Measurements from ENCODE around the gene RSPO4. TPM values are rescaled to one million over a fixed set of nuclear protein-coding genes. Genes with fewer than 3 reads are reported as not detected.

RSPO4 gene
- total RNA-seq, 2 donors from 2014 or later: not detected

DNA sequence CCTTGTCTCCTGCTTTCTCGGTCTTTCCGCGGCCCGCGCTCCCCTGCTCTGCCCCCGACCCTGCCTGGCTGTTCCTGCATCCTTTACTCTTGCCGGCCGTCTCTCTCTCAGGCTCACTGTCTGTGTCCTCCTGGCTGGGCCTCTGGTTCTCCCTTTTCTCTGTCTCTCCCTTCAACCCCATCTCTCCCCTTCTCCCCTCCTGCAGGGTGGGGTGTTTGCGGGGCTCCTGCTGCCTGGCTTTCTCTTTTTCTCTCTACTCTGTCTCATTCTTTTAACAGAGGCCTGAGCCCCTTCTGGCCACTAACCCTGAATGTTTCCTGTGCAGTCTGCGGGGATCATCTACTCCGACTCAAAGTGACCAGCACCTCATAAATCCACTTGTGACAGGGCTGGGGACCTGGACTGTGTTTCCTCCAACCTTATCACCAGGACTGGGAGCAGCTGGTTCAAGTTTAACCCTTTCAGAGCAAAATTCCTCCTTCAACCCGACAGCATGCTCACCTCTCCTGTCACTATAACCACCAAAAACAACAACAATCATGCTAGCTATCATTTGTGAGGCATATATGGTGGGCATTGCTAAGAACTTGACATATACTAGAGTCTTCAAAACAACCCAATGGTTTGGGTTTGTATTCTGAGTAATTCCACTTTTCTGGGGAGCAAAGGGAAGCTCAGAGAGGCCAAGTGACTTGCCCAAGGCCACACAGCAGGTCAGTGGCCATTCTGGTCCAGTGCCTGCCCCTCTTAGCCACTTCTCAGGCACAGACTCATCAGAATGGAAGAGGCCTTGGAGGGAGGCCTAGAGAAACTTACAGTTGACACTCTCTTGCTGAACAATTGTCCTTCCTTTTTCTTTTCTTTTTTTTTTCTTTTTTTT is 811 bp upstream of the RSPO4 start:
- WGBS, 2 donors: 11 to 12% methylated on average over 12 of the region's 12 CpGs
- Histone ChIP-seq H3K9me3 (no peaks in the 10 kb centered on the region), H3K36me3 (replicated peaks in 1 of 2; ENCODE audit: insufficient read depth in 1 of 2, low read depth in 2 of 2) (no peaks in the 10 kb centered on the region), H3K4me3 (no peak overlapping the region), H3K27me3 (peaks cover 0 to 14% of the 10 kb centered on the region in 2 donors), H3K4me1 (no peaks in the 10 kb centered on the region), H3K27ac (no peak overlapping the region)
- TF ChIP-seq, protein P1, sequence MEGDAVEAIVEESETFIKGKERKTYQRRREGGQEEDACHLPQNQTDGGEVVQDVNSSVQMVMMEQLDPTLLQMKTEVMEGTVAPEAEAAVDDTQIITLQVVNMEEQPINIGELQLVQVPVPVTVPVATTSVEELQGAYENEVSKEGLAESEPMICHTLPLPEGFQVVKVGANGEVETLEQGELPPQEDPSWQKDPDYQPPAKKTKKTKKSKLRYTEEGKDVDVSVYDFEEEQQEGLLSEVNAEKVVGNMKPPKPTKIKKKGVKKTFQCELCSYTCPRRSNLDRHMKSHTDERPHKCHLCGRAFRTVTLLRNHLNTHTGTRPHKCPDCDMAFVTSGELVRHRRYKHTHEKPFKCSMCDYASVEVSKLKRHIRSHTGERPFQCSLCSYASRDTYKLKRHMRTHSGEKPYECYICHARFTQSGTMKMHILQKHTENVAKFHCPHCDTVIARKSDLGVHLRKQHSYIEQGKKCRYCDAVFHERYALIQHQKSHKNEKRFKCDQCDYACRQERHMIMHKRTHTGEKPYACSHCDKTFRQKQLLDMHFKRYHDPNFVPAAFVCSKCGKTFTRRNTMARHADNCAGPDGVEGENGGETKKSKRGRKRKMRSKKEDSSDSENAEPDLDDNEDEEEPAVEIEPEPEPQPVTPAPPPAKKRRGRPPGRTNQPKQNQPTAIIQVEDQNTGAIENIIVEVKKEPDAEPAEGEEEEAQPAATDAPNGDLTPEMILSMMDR (IDR thresholded peaks at IDR 0.05): no peak
- TF ChIP-seq POLR2A (IDR thresholded peaks at IDR 0.05): no peak
- DNase-seq (no peak), ATAC-seq (no peak)
- intact Hi-C loops (cut with DNase I): no loop called here

DNA sequence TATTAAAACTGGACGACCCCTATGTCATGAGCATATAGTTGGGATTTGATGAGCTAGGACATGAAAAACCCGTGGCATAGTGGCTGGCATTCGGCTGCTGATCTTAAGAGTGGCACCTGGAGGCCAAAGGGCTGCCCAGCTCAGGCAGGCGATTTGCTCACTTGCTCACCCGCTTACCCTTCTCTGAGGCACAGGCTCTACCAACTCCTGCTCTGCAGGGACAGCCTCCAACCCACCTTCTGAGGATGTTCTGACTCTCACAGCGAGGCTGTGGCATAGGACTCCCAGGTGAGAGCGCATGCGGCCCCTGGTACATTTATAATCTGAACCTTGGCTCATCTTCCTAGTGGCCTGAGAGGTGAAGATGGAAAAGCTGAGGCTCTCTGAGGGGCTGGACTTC is 995 bp downstream of the RSPO4 start:
- Histone ChIP-seq H3K9me3 (no peaks in the 10 kb centered on the region), H3K27ac (no peak overlapping the region), H3K27me3 (peaks cover 0 to 14% of the 10 kb centered on the region in 2 donors), H3K36me3 (replicated peaks in 1 of 2; ENCODE audit: insufficient read depth in 1 of 2, low read depth in 2 of 2) (no peaks in the 10 kb centered on the region), H3K4me1 (no peaks in the 10 kb centered on the region), H3K4me3 (no peak overlapping the region)
- intact Hi-C loops (cut with DNase I): no loop called here
- DNase-seq: no peak
- no peak for TF ChIP-seq POLR2A (IDR thresholded peaks at IDR 0.05)
- 82 to 83% methylated on average over 3 to 8 of the region's 8 CpGs for WGBS, 2 donors
- ATAC-seq: no peak

DNA sequence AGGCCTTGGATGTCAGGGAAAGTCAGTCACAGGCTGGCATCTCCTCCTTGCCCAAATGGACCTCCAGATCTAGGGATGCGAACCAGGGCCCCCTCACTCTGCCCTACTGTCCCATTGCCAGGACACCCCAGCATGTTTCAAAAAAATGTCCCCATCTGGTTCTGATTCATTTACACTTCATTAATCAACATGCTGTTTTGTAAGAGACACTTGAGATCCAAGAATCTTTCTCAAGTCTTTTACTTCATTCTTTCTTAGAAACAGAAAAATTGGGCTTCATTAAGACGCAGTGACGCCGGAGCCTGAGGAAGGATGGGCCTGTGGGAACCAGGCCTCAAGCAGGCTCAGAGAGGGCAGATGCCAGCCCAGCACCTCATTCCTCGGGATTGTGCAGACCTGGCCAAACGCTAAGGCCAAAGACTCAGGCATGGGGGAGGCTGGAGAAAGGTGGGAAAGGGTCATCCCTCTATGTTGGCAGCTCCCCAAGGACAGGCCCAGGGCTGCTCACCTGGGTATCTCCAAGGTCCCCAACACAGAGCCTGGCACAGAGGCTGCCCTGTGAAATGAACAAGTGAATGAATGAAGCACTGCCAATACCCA is 3.8 kb downstream of the RSPO4 start:
- H3K27me3 ChIP-seq: peaks cover 0 to 14% of the 10 kb centered on the region in 2 donors
- DNase-seq (no peak), ATAC-seq (no peak)
- WGBS, 2 donors: 70 to 73% methylated on average over 6 of the region's 6 CpGs
- no peaks in the 10 kb centered on the region for H3K9me3 ChIP-seq
- H3K36me3 ChIP-seq (replicated peaks in 1 of 2; ENCODE audit: insufficient read depth in 1 of 2, low read depth in 2 of 2): no peaks in the 10 kb centered on the region
- H3K4me1 ChIP-seq: no peaks in the 10 kb centered on the region
- intact Hi-C loops (cut with DNase I): no loop called here
- H3K4me3 ChIP-seq: no peak overlapping the region
- TF ChIP-seq POLR2A (IDR thresholded peaks at IDR 0.05): no peak
- TF ChIP-seq, protein P1 (IDR thresholded peaks at IDR 0.05): no peak
- H3K27ac ChIP-seq: no peak overlapping the region

DNA sequence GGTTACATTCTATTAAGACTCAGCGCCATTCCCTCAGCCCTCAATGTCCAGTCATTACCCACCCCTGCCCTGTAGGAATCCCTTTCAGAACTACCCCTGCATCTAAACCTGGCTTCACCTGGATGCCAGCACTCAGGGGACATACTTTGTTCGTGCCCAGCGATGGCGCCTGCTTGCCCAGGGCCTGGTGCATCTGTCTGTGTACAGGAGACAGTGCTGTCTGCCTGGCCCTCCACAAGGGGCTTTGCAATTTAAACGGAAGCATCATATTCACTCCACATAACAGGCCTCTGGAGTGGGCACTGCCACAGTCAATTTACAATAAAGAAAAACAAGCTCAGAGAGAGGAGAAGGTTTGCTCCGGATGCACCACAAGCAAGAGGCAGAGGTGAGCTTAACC is 4.6 kb downstream of the RSPO4 start:
- no peak overlapping the region for H3K27ac ChIP-seq
- ATAC-seq: no peak
- DNase-seq: no peak
- H3K9me3 ChIP-seq: no peaks in the 10 kb centered on the region
- H3K36me3 ChIP-seq (replicated peaks in 1 of 2; ENCODE audit: insufficient read depth in 1 of 2, low read depth in 2 of 2): no peaks in the 10 kb centered on the region
- peaks cover 0 to 12% of the 10 kb centered on the region in 2 donors for H3K27me3 ChIP-seq
- WGBS, 2 donors: 81 to 84% methylated on average over 6 of the region's 6 CpGs
- TF ChIP-seq, protein P1 (IDR thresholded peaks at IDR 0.05): no peak
- TF ChIP-seq POLR2A (IDR thresholded peaks at IDR 0.05): no peak
- intact Hi-C loops (cut with DNase I): no loop called here
- no peaks in the 10 kb centered on the region for H3K4me1 ChIP-seq
- no peak overlapping the region for H3K4me3 ChIP-seq

DNA sequence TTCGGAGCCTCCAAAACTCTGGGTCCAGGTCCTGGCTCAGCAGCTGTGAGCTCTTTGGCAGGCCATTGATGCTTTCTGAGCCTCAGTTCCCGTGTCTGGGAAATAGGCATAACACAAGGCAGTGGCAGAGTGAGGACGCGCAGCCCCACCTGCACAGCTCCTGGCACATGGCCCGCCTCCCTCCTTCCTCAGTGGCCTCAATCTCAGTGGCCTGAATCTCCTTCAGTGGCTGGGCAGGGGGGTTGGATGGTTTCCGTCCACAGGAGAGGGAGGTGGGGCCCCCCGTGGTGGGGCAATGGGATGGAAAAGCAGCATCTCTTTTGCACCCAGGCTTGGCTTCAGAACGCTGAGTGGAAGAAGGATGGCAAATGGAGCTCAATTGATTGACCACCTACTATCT is 5.1 kb downstream of the RSPO4 start:
- TF ChIP-seq, protein P1 (IDR thresholded peaks at IDR 0.05): no peak
- TF ChIP-seq POLR2A (IDR thresholded peaks at IDR 0.05): no peak
- intact Hi-C loops (cut with DNase I): no loop called here
- no peak overlapping the region for H3K27ac ChIP-seq
- H3K36me3 ChIP-seq (replicated peaks in 1 of 2; ENCODE audit: insufficient read depth in 1 of 2, low read depth in 2 of 2): no peaks in the 10 kb centered on the region
- no peak overlapping the region for H3K4me3 ChIP-seq
- DNase-seq (no peak), ATAC-seq (no peak)
- peaks cover 0 to 10% of the 10 kb centered on the region in 2 donors for H3K27me3 ChIP-seq
- no peaks in the 10 kb centered on the region for H3K4me1 ChIP-seq
- 71 to 82% methylated on average over 6 to 8 of the region's 8 CpGs for WGBS, 2 donors
- no peaks in the 10 kb centered on the region for H3K9me3 ChIP-seq

Data from body of pancreas (tissue), 4 donors.